ENCODE measurements around the gene SULT1C3.

Gene SULT1C3

GRCh38 chr2:108239786-108240185, at the start of gene SULT1C3:
SULT1C3 (plus strand) TSS chr2:108239968; CDS start chr2:108247195, 7,227 bp downstream.
- no peak for DNase-seq

GRCh38 chr2:108193251-108193650, 46.5 kb upstream of the SULT1C3 start:
- DNase-seq = no peak

- DNase-seq = peak in 1 of 2 experiments; percentile 19
Observed at GRCh38 chr2:108194409-108195132, 45.2 kb upstream of the SULT1C3 start.

- DNase-seq = no peak
Observed at GRCh38 chr2:108195133-108195439, 44.7 kb upstream of the SULT1C3 start.

- DNase-seq = no peak
Observed at GRCh38 chr2:108199726-108200125, 40.0 kb upstream of the SULT1C3 start.

- DNase-seq = no peak
Observed at GRCh38 chr2:108200569-108200968, 39.2 kb upstream of the SULT1C3 start.

- no peak for DNase-seq
Observed at GRCh38 chr2:108212671-108213070, 27.1 kb upstream of the SULT1C3 start.

- peak in 1 of 2 experiments; percentile 30 for DNase-seq
Observed at GRCh38 chr2:108215794-108216211, 24.0 kb upstream of the SULT1C3 start.

GRCh38 chr2:108217211-108217610, 22.6 kb upstream of the SULT1C3 start:
- no peak for DNase-seq

- DNase-seq = no peak
Observed at GRCh38 chr2:108219688-108220087, 20.1 kb upstream of the SULT1C3 start.

GRCh38 chr2:108220191-108220590, 19.6 kb upstream of the SULT1C3 start:
- no peak for DNase-seq

- DNase-seq = no peak
Observed at GRCh38 chr2:108220942-108221541, 18.7 kb upstream of the SULT1C3 start.

- DNase-seq = no peak
Observed at GRCh38 chr2:108222261-108222660, 17.5 kb upstream of the SULT1C3 start.

GRCh38 chr2:108223573-108223972, 16.2 kb upstream of the SULT1C3 start:
- no peak for DNase-seq

GRCh38 chr2:108224022-108224421, 15.7 kb upstream of the SULT1C3 start:
- no peak for DNase-seq

GRCh38 chr2:108226564-108226963, 13.2 kb upstream of the SULT1C3 start:
- no peak for DNase-seq

- DNase-seq = no peak
Observed at GRCh38 chr2:108228006-108228405, 11.8 kb upstream of the SULT1C3 start.

GRCh38 chr2:108228537-108228936, 11.2 kb upstream of the SULT1C3 start:
- peak in 1 of 2 experiments; percentile 33 for DNase-seq

- DNase-seq = no peak
Observed at GRCh38 chr2:108229875-108230274, 9.9 kb upstream of the SULT1C3 start.

GRCh38 chr2:108235577-108235976, 4.2 kb upstream of the SULT1C3 start:
- no peak for DNase-seq

- no peak for DNase-seq
Observed at GRCh38 chr2:108236676-108237335, 3.0 kb upstream of the SULT1C3 start.

- no peak for DNase-seq
Observed at GRCh38 chr2:108240966-108241365, 1.2 kb downstream of the SULT1C3 start.

- no peak for DNase-seq
Observed at GRCh38 chr2:108243566-108243965, 3.8 kb downstream of the SULT1C3 start.
